Esophagus muscularis mucosa (tissue), 4 donors: ENCODE measurements around the gene KIAA2012. TPM values are rescaled to one million over a fixed set of nuclear protein-coding genes. Genes with fewer than 3 reads are reported as not detected.

Experiments
- DNase-seq: peaks from one replicate; pipeline ENCODE4 v3.0.0-alpha.2; 2017; ENCODE audit errors: extremely low spot score
- H3K27ac ChIP-seq, 4 donors: fragments of 200-600 bp; sonication (generic); replicated peaks in 1 of 4; 1 replicate in 3 of 4; 2 replicates in 1 of 4; pipeline ENCODE4 v1.5.1; 2016 to 2019; ENCODE audit warnings: mild to moderate bottlenecking in 1 of 4
- H3K27me3 ChIP-seq, 4 donors: fragments of 200-600 bp; sonication (generic); one replicate each; pipeline versions ENCODE4 v1.5.1 to v1.6.0; 2016 to 2019
- H3K36me3 ChIP-seq, 4 donors: fragments of 200-600 bp; sonication (generic); one replicate each; pipeline ENCODE4 v1.5.1; 2016 to 2019
- H3K4me1 ChIP-seq, 4 donors: fragments of 200-600 bp; sonication (generic); one replicate each; pipeline ENCODE4 v1.5.1; 2016 to 2019
- H3K4me3 ChIP-seq, 4 donors: fragments of 200-600 bp; sonication (generic); 1 replicate in 2 of 4; 2 replicates in 2 of 4; pipeline ENCODE4 v1.5.1; 2016 to 2019; ENCODE audit warnings: mild to moderate bottlenecking in 4 of 4, moderate library complexity in 1 of 4
- H3K9me3 ChIP-seq, 4 donors: fragments of 200-600 bp; sonication (generic); 1 replicate in 3 of 4; 2 replicates in 1 of 4; pipeline ENCODE4 v1.5.1; 2016 to 2019
- CTCF ChIP-seq, 3 experiments: fragments of 200-600 bp in 2 of 3; fragments of 450-650 bp in 1 of 3; sonication (generic) in 2 of 3; IDR thresholded peaks; one replicate each; pipeline ENCODE4 v1.5.1; 2017 to 2019; ENCODE audit warnings: antibody characterized with exemption in 3 of 3, mild to moderate bottlenecking in 2 of 3, moderate library complexity in 1 of 3
- EP300 ChIP-seq: sonication (generic); formaldehyde crosslinking; IDR thresholded peaks from one replicate; pipeline ENCODE4 v1.6.1; 2017; ENCODE audit warnings: antibody characterized with exemption
- POLR2A ChIP-seq: fragments of 450-650 bp; IDR thresholded peaks from one replicate; pipeline ENCODE4 v1.6.1; 2017; ENCODE audit warnings: antibody characterized with exemption, moderate library complexity, mild to moderate bottlenecking, low read depth
- POLR2AphosphoS5 ChIP-seq, 2 donors: sonication (generic); formaldehyde crosslinking; IDR thresholded peaks; one replicate each; pipeline ENCODE4 v1.6.1; 2017; ENCODE audit warnings: antibody characterized with exemption in 2 of 2
- WGBS: methylation state at CpG from one replicate; pipeline ENCODE4 v1.1.5; 2018; 5-methylcytosine and 5-hydroxymethylcytosine counted together
- intact Hi-C: fragments of 100-400 bp; cut with DNase I; formaldehyde crosslinking; loops from one replicate; pipeline ENCODE4 v1.15.1; 2023
- total RNA-seq, 4 donors: library from RNA; depleted of rRNA; stranded (reverse); fragments of >200 nt; gene quantifications; one replicate each; pipeline versions ENCODE4 v1.1.0 to v1.2.1, GENCODE V29; 2016

Gene KIAA2012
- under 1 TPM in 1 of 4 donors, not detected in 3; 0.45 TPM for total RNA-seq

- WGBS = 60% methylated on average over 8 of the region's 11 CpGs
These were observed at the start of gene KIAA2012 for GRCh38 chr2:202072737-202073401. Gene KIAA2012, plus strand, starts transcription at chr2:202073255. Its CDS starts 373 bp downstream, at chr2:202073628.

DNA sequence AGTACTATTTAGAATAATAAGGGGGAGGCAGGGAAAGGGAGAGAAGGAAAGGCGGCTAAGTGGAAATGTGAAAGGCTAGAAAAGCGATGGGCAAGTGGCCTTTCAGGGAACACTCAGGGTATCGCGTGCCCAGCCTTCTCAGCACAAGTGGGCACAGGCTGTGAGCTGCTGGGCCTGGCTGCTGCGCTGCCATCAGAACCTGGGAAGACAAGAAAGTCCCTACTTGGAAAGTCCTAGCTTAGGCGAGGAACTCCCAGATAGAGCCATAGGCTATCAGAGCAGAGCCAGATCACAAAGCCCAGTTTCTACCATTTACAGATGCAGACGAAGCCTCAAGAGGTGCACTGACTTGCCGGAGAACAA is 49.2 kb upstream of the KIAA2012 start:
- no peak for TF ChIP-seq EP300
- no peak for DNase-seq
- Histone ChIP-seq H3K27me3 (no peaks in the 10 kb centered on the region), H3K9me3 (no peaks in the 10 kb centered on the region), H3K4me1 (peaks cover 11 to 25% (median 20%) of the 10 kb centered on the region in 4 donors), H3K36me3 (no peaks in the 10 kb centered on the region), H3K4me3 (no peak overlapping the region), H3K27ac (no peak overlapping the region)
- intact Hi-C loops = no loop called here
- 91% methylated on average over 8 of the region's 8 CpGs for WGBS

More at GRCh38 chr2:202072737-202073401, at the start of gene KIAA2012:
- H3K27ac ChIP-seq = no peak within 1 kb of the TSS
- no peaks in the 10 kb centered on the region for H3K36me3 ChIP-seq
- no peaks in the 10 kb centered on the region for H3K27me3 ChIP-seq
- peaks cover 0 to 6% (median 0%) of the 10 kb centered on the region in 4 donors for H3K4me1 ChIP-seq
- intact Hi-C loops = no loop called here
- no peaks in the 10 kb centered on the region for H3K9me3 ChIP-seq
- TF ChIP-seq POLR2AphosphoS5 (IDR thresholded peaks at IDR 0.05) (no peak), EP300 (no peak), POLR2A (no peak), CTCF (IDR thresholded peaks at IDR 0.05) (no peak)
- no peak within 1 kb of the TSS for H3K4me3 ChIP-seq
- DNase-seq = no peak

DNA sequence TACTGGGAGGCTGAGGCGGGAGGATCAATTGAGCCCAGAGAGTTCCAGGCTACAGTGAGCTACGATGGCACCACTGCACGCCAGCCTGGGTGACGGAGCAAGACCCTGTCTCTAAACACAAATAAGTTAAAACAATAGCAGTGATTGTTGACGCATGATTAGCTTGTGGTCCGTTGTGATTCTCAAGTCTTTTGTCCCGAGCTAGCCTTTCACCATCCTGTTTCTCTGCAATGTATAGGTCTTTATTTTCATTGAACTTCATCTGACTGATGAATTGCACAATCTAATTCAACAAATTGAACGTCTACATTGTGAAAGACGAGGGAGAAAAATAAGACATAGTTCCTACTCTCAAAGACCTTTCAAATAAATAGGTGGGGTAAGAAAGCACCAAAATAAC is 48.2 kb upstream of the KIAA2012 start:
- intact Hi-C loops = no loop called here
- H3K27ac ChIP-seq = no peak overlapping the region
- TF ChIP-seq POLR2AphosphoS5 (IDR thresholded peaks at IDR 0.05) (no peak), POLR2A (no peak), CTCF (IDR thresholded peaks at IDR 0.05) (no peak), EP300 (no peak)

DNA sequence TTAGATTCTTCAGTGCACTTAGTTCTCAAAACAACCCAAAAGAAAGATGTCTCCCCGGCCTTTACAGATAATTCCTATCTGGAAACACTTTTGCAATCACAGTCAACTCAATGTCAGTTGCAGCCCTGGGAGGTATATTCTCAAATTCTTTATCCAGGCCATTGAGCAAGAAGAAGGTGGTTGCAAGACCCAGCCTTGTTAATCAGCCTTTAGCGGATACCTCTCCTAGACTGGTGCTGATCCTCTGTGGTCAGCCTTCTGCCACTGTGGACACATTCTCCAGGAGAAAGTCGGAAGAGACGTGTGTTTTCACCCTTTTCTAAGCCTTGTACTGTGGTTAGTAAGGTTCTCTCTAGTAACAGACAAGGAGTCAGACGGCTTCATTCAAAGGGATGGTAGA is 47.2 kb upstream of the KIAA2012 start:
- Histone ChIP-seq H3K4me1 (peaks cover 0 to 8% (median 3%) of the 10 kb centered on the region in 4 donors), H3K9me3 (no peaks in the 10 kb centered on the region), H3K27me3 (no peaks in the 10 kb centered on the region), H3K36me3 (no peaks in the 10 kb centered on the region), H3K4me3 (no peak overlapping the region), H3K27ac (no peak overlapping the region)
- WGBS = 95% methylated on average over 5 of the region's 5 CpGs
- no peak for DNase-seq
- intact Hi-C loops = no loop called here
- TF ChIP-seq POLR2A (no peak), EP300 (no peak), POLR2AphosphoS5 (IDR thresholded peaks at IDR 0.05) (no peak), CTCF (IDR thresholded peaks at IDR 0.05) (no peak)

More for the DNA sequence above, 48.2 kb upstream of the KIAA2012 start:
- peaks cover 5 to 15% (median 10%) of the 10 kb centered on the region in 4 donors for H3K4me1 ChIP-seq
- no peaks in the 10 kb centered on the region for H3K9me3 ChIP-seq
- no peak for DNase-seq
- H3K27me3 ChIP-seq = no peaks in the 10 kb centered on the region
- no peak overlapping the region for H3K4me3 ChIP-seq
- 87% methylated on average over 9 of the region's 9 CpGs for WGBS
- no peaks in the 10 kb centered on the region for H3K36me3 ChIP-seq

DNA sequence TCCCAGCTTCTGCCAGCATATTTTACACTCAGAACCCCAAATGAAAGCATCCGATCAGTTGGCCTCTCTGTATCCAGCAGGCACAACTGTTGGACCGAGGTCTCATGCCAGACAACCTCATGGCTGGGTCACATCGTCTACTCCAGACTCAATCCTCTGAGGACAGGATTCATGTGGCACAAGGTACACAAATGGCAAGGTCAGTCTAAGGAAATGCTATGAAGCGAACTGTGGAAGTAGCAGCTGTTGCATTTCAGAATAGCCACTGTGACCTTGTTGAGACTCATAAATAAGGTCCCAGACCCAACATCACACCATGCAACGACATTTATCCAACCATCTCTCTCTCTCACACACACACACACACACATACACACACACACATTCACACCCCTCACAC is 46.5 kb upstream of the KIAA2012 start:
- Histone ChIP-seq H3K27ac (no peak overlapping the region), H3K4me3 (no peak overlapping the region), H3K36me3 (no peaks in the 10 kb centered on the region), H3K27me3 (no peaks in the 10 kb centered on the region), H3K4me1 (peaks cover under 1 to 12% (median 7%) of the 10 kb centered on the region in 4 donors), H3K9me3 (no peaks in the 10 kb centered on the region)
- DNase-seq = no peak
- TF ChIP-seq CTCF (IDR thresholded peaks at IDR 0.05) = no peak
- TF ChIP-seq POLR2AphosphoS5 (IDR thresholded peaks at IDR 0.05) = no peak
- TF ChIP-seq EP300 = no peak
- no peak for TF ChIP-seq POLR2A
- intact Hi-C loops = no loop called here
- WGBS = 91% methylated on average over 5 of the region's 5 CpGs
